Lung (tissue), 12 donors: ENCODE data around the gene PXYLP1. TPM values are rescaled to one million over a fixed set of nuclear protein-coding genes. Genes with fewer than 3 reads are reported as not detected.
"Not testable (repeated sequence)": the region's sequence is repeated elsewhere in the genome, so short reads cannot be mapped to it uniquely, and the experiment has no call there.

ENCODE experiments used
- ATAC-seq: fragments of 200-7000 bp; cut with Tn5 transposase; one replicate; pipeline ENCODE4 v1.9.1; 2020; ENCODE audit warnings: moderate number of reproducible peaks; ENCODE audit not compliant: insufficient read depth, low FRiP score
- DNase-seq, 3 donors: peaks; one replicate each; pipeline ENCODE4 v3.0.0-alpha.2; 2013 to 2017
- H3K27ac ChIP-seq, 2 donors: one replicate each; pipeline ENCODE4 v1.5.1; 2013; ENCODE audit warnings: mild to moderate bottlenecking in 2 of 2, moderate library complexity in 2 of 2, control low read depth in 1 of 2, inconsistent platforms in 1 of 2, low read depth in 1 of 2, low read length in 1 of 2
- H3K27me3 ChIP-seq, 3 donors: one replicate each; pipeline ENCODE4 v1.5.1; 2013; ENCODE audit warnings: low read length in 2 of 3; ENCODE audit not compliant: control insufficient read depth in 3 of 3, insufficient read depth in 3 of 3
- H3K36me3 ChIP-seq, 4 donors: one replicate each; pipeline ENCODE4 v1.5.1; 2013; ENCODE audit warnings: low read length in 4 of 4, mild to moderate bottlenecking in 1 of 4, moderate library complexity in 1 of 4; ENCODE audit not compliant: control insufficient read depth in 4 of 4, insufficient read depth in 4 of 4
- H3K4me1 ChIP-seq, 5 donors: one replicate each; pipeline ENCODE4 v1.5.1; 2013; ENCODE audit warnings: low read length in 5 of 5, mild to moderate bottlenecking in 2 of 5, moderate library complexity in 1 of 5; ENCODE audit not compliant: control insufficient read depth in 5 of 5, insufficient read depth in 5 of 5
- H3K4me3 ChIP-seq: one replicate; pipeline ENCODE4 v1.5.1; 2013; ENCODE audit warnings: mild to moderate bottlenecking, control low read depth, moderate library complexity
- H3K9ac ChIP-seq, 2 donors: one replicate each; pipeline ENCODE4 v1.5.1; 2013; ENCODE audit warnings: low read length in 2 of 2, control low read depth in 1 of 2; ENCODE audit not compliant: insufficient read depth in 1 of 2
- H3K9me3 ChIP-seq, 4 donors: one replicate each; pipeline ENCODE4 v1.5.1; 2013; ENCODE audit warnings: low read length in 3 of 4, mild to moderate bottlenecking in 1 of 4, moderate library complexity in 1 of 4; ENCODE audit not compliant: control insufficient read depth in 4 of 4, insufficient read depth in 3 of 4
- CTCF ChIP-seq: IDR thresholded peaks from 2 replicates; pipeline ENCODE4 v1.5.1; 2012; ENCODE audit warnings: mild to moderate bottlenecking; ENCODE audit errors: control extremely low read depth, extremely low read depth
- WGBS, 2 donors: extraction: QIAGEN DNeasy Blood & Tissue Kit; methylation state at CpG; one replicate each; pipeline ENCODE4 v1.1.7; 2013; 5-methylcytosine and 5-hydroxymethylcytosine counted together
- polyA plus RNA-seq, 2 donors: library from polyadenylated mRNA; stranded (reverse); fragments of 200-250 nt; gene quantifications; one replicate each; pipeline ENCODE4 v1.2.1, GENCODE V29; 2013
- total RNA-seq, 2 donors: library from RNA; depleted of rRNA in 1 of 2; stranded (reverse); fragments of >200 nt in 1 of 2; gene quantifications; one replicate each; pipeline ENCODE4 v1.2.1, GENCODE V29; 2014 to 2021
- donor health status: control.
- donor health status: control.
- donor health status: Bipolar disorder and iron deficiency.
- donor health status: healthy.
- donor health status: DM: yes; HTN: yes; CAD: no.

The PXYLP1 gene
- total and polyA plus RNA-seq, 4 donors: 6.3 to 17.8 (median 7.4) TPM

GRCh38 chr3:141201122-141201521 lies 30.5 kb upstream of the PXYLP1 start:
- no peaks in the 10 kb centered on the region for H3K4me1 ChIP-seq
- no peak overlapping the region for H3K4me3 ChIP-seq
- peaks cover 0 to 2% (median 0%) of the 10 kb centered on the region in 4 donors for H3K9me3 ChIP-seq
- TF ChIP-seq CTCF: no peak
- no peak for ATAC-seq
- no peak overlapping the region for H3K9ac ChIP-seq
- no peaks in the 10 kb centered on the region for H3K27me3 ChIP-seq
- no peak for DNase-seq
- no peaks in the 10 kb centered on the region for H3K36me3 ChIP-seq
- 67 to 80% methylated on average over 3 of the region's 3 CpGs for WGBS, 2 donors
- H3K27ac ChIP-seq: no peak overlapping the region

GRCh38 chr3:141202682-141203081 lies 28.9 kb upstream of the PXYLP1 start:
- H3K9me3 ChIP-seq: peaks cover 0 to 2% (median 0%) of the 10 kb centered on the region in 4 donors
- TF ChIP-seq CTCF: no peak
- DNase-seq: no peak
- no peaks in the 10 kb centered on the region for H3K4me1 ChIP-seq
- WGBS, 2 donors: 88 to 89% methylated on average over 4 of the region's 4 CpGs
- ATAC-seq: no peak
- H3K4me3 ChIP-seq: no peak overlapping the region
- H3K36me3 ChIP-seq: no peaks in the 10 kb centered on the region
- no peak overlapping the region for H3K9ac ChIP-seq
- H3K27ac ChIP-seq: no peak overlapping the region
- H3K27me3 ChIP-seq: no peaks in the 10 kb centered on the region

GRCh38 chr3:141203866-141204265 lies 27.8 kb upstream of the PXYLP1 start:
- ATAC-seq: no peak
- Histone ChIP-seq H3K4me1 (no peaks in the 10 kb centered on the region), H3K9ac (no peak overlapping the region), H3K36me3 (no peaks in the 10 kb centered on the region), H3K9me3 (peaks cover 0 to 2% (median 0%) of the 10 kb centered on the region in 4 donors), H3K4me3 (no peak overlapping the region), H3K27me3 (no peaks in the 10 kb centered on the region), H3K27ac (no peak overlapping the region)
- TF ChIP-seq CTCF: no peak
- 83 to 93% methylated on average over 4 of the region's 4 CpGs for WGBS, 2 donors
- no peak for DNase-seq

- Histone ChIP-seq H3K27me3 (no peaks in the 10 kb centered on the region), H3K27ac (no peak overlapping the region), H3K9me3 (peaks cover 0 to 2% (median 0%) of the 10 kb centered on the region in 4 donors), H3K36me3 (no peaks in the 10 kb centered on the region), H3K4me1 (no peaks in the 10 kb centered on the region), H3K9ac (no peak overlapping the region), H3K4me3 (no peak overlapping the region)
- ATAC-seq (no peak), DNase-seq (no peak)
- WGBS, 2 donors: 90 to 96% methylated on average over 4 of the region's 4 CpGs
- no peak for TF ChIP-seq CTCF
Observed at GRCh38 chr3:141204343-141204742, 27.3 kb upstream of the PXYLP1 start.

GRCh38 chr3:141211306-141211705 lies 20.3 kb upstream of the PXYLP1 start:
- DNase-seq, H3K9ac ChIP-seq, H3K9me3 ChIP-seq, H3K36me3 ChIP-seq, H3K4me3 ChIP-seq, ATAC-seq, H3K27me3 ChIP-seq, H3K27ac ChIP-seq, H3K4me1 ChIP-seq: not testable (repeated sequence)
- 85 to 100% methylated on average over 1 of the region's 1 CpG for WGBS, 2 donors
